ENCODE results near the gene KRT14.
"Not testable (repeated sequence)": the region's sequence is repeated elsewhere in the genome, so short reads cannot be mapped to it uniquely, and the experiment has no call there.

KRT14 gene

DNA sequence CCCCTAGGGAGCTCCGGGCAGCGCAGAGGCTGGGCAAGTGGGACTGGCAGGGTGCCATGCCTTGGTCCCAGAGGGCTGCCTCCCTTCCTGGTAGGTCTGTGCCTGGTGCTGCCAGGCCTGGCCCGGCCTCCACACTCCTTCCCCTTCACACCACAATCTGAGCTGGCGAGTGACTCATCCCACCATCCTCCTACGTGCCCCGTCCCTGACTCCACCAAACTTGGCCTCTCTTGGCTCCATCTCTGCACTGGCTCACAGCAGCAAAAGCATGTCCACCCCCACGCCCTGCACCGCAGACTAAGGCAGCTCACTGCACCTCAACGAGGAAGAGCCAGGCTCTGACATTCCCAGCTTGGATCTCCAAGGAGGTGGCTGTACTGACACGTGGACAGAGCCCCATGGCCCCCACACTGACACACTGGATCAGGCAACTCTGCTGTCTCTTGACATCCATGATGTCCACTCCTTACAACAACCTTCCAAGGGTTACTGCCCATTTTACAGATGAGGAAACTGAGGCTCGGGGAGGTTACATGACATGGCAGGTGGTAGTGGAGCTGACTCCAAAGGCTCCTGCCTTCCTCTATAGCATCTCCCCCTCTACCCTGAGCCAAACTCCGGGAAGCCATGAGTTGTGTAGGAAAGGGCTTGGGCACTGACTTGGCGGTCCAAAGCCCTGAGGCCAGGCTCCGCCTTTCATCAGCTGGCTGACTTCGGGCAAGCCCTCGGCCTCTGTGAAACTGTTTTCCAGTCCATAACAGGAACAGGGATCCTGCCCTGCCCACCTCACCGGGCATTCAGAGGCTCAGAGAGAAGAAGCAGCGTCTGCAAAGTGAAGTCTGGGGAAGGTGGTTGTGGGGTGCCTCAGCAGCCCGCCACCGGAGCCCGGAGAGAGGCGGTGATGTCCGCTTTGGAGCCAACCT, 38.5 kb downstream of the KRT14 start:
- DNase-seq (ENCODE audit: low read depth in 2 of 2) = no peak

DNA sequence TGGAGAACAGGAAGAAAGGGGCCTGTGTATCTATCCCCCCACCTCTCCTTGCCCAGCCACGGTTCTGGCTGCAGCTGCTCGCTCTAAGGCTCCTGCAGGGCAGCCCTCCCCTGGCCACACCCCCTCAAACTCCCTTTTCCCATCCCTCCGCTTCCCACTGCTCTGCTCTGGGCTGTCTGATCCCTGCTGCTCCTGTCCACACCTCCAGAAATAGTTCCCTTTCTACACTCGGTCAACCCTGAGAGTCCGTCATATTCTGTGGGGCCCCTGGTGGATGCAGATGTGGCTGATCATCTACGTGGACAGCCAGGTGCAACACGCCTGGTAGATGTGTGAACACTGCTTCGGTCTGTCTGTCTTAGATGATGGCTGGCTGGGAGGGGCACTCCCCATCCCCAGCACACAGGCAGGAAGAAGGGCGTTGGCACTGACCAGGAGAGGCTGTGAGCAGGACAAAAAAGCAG, 39.3 kb downstream of the KRT14 start:
- DNase-seq (ENCODE audit: low read depth in 2 of 2) = no peak

DNA sequence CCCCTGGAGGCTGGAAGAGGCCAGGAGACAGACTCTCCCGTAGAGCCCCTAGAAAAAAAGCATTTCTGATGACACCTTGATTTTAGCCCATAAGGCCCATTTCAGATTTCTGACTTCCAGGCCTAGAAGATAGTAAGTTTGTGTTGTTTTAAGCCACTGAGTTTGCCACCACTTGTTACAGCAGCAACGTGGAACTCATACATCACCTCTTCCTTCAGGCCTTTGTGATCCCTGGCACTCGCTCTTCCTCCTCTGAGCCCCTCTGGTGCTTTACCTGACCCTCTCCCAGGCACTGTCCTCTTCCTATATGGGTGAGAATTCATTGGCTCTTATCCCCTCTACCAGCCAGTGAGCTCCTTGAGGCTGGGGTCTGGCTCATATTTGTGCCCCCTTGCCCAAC, 39.9 kb downstream of the KRT14 start:
- DNase-seq (ENCODE audit: low read depth in 2 of 2) = no peak

DNA sequence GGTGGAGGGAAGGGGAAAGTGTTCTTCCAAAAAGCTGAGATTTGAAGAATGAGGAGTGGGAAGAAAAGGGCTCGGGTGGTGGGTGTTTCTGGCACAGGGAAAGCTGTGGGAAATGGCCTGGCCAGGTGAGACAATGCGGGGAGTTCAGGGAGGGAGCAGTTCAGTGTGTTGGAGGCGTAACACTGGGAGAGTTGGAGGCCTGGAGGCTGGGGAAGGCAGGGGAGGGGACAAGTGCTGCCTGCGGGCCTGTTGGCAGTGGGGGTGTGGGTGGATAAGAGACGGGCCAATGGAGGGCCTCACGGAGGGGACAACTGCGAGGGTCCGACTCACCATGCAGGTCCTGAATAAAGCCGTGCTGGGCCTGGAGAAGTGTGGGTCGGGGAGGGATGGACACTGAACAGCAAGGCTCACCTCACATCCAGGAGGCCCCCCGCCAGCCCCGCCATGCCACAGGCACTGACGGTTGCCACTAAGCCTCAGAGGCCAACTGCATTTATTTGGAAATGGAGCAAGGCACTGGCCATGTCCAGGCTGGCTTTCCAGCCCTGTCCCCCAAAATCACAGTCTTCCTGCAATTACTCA, 40.8 kb downstream of the KRT14 start:
- no peak for DNase-seq (ENCODE audit: low read depth in 2 of 2)

DNA sequence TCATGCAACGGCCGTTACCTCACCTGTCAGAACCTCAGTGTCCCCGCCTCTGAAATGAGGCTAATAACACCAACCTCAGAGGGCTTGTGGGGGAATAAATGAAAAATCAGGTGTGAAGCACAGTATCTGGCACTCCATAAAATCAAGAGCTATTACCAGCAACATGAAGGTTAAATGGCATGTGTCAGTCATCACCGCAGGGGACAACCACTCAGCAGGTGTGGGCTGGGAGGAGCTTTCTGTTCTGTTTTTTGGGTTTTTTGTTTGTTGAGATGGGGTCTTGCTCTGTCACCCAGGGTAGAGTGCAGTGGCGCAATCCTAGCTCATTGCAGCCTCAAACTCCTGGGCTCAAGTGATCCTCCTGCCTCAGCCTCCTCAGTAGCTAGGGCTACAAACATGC, 41.8 kb downstream of the KRT14 start:
- no peak for DNase-seq (ENCODE audit: low read depth in 2 of 2)

DNA sequence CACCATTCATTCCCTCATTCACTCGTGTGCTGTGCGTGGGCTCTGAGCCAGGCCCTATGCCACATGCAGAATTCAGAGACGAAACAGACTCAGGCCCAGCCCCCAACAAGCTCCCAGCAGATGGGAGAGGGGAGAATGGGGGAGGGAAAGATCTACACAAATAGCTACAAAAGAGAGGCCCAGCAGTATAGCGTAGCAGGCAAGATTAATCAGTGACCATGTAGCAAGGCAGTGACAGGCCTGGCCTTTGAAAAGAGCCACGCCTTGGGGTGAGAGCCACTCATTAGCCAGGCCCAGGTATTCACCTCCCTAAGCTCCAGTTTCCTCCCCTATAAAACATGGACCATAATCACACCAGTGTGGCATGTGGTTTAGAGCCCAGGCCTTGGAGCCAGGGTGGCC, 42.2 kb downstream of the KRT14 start:
- DNase-seq (ENCODE audit: low read depth in 2 of 2) = no peak

DNA sequence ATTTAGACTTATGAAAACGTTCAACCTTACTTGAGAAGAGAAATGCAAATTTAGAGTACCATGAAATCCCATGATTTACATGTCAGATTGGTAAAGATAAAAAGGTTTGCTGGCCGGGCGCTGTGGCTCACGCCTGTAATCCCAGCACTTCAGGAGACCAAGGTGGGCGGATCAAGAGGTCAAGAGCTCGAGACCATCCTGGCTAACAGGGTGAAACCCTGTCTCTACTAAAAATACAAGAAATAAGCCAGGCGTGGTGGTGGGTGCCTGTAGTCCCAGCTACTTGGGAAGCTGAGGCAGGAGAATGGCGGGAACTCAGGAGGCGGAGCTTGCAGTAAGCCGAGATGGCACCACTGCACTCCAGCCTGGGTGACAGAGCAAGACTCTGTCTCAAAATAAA, 43.9 kb downstream of the KRT14 start:
- DNase-seq (ENCODE audit: low read depth in 2 of 2) = not testable (repeated sequence)

DNA sequence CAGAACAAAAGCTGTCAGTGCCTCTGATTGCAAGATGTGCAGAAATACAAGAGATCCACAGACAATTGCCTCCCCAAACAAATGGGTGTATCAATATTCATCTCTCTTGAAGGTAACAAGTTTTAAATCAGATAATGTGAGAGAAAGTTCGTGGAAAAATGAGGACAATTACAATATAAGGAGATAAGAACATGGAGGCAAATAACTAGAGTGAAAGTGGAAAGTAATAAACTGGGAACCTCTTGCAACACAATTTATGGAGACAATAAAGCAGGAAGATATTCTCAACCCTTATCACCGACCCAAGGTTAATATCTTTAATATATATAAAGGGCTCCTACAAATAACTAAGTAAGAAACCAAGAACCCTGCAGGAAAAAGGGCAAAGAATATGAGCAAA, 44.3 kb downstream of the KRT14 start:
- DNase-seq (ENCODE audit: low read depth in 2 of 2) = no peak

DNA sequence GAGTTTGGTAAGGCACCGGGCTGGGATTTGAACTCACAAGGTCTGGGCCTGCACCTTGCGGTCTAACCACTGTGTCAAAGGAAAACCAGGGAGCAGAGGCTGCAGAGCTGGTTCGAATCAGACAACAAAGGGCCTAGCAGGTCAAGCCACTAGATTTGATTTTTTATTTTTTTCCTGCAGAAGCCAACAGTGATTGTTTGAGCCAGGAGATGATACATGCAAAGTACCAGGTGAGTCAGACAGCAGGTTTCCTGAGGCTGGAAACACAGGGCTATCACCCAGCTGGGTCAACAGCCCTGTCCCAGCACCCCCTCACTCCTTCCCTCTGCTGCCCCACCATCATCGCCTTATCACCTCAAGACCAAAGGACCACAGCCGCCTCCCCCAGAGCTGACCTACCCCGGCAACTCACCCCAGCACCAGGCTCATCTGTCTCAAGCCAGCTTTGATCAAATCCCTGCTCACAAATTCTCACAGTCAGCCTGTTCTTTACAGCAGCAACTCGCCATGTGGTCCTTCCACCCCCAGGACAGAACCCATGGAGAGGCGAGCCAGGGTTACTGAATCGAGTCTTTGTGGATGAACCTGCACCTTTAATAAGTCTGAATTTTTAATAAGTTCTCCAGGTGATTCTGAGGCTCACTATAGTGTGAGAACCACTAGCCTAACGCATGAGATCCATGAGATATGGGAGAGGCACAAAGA, 45.6 kb downstream of the KRT14 start:
- DNase-seq (ENCODE audit: low read depth in 2 of 2) = no peak

DNA sequence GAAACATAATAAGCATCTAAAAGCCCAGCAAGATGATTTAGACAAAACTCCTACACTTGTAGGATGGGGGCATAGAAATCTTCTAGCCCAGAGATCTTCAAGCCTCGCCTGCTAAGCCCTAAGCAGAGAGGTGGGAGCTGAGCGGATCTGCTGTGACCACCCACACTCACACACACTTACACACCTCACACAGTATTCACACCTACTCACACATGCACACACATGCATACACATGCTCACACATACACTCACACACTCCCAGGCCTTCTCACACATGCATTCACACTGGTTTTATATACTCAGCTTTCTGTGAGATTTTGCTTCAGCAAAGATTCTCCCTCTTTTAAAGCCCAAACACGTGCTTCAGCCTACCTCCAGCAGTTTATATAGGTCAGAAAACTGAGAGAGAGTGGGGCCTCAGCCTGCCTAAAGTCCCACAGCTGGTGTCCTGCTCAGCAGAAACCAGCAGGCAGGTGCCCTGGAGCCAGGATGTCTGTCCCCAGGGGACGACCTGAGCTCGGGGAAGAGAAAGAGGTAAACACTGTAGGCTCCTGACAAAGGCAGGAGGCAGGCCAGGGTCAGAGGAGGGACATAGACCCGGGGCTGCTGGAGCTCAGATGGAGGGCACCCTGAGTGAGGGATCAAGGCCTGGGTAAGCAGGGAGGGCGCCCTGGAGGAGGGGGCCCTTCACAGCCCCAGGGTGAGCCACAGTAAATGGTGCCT, 46.6 kb downstream of the KRT14 start:
- DNase-seq (ENCODE audit: low read depth in 2 of 2) = no peak

DNA sequence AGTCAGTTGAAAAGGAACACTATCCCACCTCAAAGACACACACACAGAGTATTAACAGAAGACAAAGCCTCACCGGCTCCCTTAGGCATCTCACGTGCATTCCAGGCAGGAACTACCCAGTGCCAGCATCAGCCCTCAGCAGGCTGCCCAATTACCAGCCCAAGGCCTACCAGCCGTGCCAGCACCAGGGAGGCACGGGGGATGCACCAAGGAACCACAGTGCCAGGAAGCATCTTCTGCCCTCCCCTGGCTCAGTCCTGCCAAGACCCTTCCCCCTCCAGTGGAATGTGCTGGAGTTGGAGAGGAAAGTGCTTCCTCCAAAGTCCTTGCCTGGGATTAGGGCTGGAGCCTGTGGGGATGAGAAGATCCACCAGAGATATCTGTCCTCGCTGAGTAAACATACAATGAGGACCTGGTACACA, 47.6 kb downstream of the KRT14 start:
- no peak for DNase-seq (ENCODE audit: low read depth in 2 of 2)

DNA sequence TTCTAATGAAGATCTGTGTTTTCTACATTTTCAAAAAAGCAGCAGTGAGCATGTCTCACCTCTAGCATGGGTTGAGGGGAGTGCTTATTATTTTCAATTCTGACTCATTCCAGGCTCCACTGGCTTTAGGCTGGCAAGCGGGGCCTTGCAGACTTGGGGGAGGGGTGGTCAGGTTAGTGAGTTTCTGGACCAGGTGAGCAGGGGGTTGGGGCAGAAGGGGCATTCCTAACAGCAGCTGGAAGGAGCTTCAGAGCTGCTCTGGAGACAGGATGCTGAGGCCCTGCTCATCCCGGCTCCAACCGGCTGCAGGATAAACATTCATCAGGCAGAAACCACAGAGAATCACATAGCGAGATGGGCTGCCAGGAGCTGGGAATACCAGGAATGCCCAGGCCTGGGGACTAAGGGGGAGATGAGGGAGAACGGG, 48.1 kb downstream of the KRT14 start:
- DNase-seq (ENCODE audit: low read depth in 2 of 2) = no peak

DNA sequence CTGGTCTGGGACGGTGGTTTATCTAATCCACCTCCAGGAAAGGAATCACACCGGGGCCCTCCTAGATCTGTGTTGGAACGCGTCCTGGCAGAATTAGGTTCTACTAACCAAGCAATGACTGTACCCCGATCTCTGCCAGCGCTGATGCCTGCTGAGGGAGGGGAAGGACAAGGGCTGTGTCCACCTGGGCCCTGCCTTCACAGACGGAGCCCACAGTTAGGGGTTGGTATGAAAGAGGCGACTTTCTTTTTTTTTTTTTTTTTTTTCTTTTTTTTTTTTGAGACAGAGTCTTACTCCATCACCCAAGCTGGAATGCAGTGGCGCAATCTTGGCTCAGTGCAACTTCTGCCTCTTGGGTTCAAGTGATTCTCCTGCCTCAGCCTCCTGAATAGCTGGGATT, 48.7 kb downstream of the KRT14 start:
- no peak for DNase-seq (ENCODE audit: low read depth in 2 of 2)

DNA sequence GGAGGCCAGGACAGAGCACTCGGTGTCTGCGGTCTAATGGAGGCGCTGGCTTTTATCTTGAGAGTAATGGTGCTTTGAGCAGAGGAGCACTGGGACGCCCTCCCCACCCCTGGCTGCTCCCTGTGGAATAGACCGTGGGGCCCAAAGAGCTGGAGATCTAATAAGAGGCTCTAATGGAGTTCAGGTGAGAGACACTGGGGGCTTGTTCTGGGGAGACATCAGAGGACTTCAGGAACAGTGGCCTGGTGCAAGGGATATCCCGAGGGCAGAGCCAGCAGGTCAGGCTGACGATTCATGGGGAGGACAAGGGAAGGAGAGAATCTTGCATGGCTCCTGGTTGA, 49.1 kb downstream of the KRT14 start:
- DNase-seq (ENCODE audit: low read depth in 2 of 2) = no peak

DNA sequence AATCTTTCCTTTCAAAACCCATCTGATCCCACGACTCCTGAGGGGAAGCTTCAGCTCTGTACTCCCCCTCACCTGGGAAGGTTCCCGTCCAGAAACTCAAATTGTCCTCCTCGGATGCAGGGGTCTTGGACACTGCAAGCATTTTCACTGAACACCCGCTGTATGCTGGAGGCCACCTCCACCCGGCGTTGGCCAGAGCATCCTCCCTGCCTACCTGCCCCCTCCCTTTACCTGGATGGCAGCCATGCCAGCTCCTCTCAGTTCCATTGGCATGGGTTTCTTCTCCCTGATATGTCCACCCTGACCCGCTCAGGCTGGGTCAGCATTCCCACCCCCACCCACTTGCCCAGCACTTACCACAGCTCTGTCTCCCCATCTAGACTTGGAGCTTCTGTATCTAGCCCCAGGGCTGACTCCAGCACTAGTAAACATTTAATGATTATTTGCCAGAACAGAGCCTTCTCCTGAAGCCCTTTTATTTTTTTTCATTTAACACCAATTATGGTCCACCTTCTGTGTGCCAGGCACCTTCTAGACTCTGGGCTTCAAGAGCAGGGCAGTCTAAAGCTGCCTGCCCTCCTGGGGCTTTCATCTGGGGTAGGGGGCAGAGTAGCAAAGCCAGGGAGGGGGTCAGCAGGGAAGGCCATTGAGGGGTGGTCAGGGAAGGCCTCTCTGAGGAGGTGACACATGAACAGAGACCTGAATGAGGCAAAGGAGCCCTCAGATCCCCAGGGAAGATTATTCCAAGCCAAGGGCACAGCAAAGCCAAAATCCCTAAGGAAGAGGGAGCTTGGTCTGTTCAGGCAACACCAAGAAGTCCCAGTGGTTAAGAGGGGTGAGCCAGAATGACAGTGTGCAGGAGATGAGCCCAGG, 49.7 kb downstream of the KRT14 start:
- DNase-seq (ENCODE audit: low read depth in 2 of 2) = no peak

DNA sequence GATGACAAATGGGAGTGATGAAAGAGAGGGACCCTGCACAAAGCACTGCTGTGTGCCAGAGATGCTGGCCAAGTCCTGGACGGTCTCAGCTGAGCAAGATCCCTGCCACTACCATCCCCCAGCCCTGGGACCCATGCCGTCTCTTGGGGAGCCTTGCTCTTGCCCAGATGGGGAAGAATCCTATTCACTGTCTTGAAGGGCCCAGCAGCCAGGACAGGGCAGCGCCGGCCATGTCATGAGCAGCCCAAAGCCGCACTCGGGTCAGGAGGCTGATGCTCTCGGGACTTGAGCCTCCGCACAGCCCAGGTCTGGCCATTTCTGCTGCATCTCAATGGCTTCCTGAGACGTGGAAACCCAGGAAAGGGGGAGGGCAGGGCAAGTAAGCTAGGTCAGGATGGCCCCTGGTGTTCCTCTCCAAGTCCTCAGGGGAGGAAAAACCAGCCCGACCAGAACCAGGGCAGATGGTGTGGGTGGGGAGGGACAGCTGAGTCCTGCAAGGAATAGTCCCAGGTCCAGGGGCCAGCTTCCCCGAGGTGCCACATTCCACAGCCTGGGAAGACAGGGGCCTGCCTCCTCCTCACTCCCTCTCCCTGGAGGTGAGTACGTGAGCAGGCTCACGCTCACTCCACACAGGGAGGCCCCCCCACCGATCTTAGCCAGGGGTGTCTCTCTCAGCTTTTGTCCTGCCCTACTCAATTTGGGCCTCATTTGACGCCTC, 50.8 kb downstream of the KRT14 start:
- DNase-seq (ENCODE audit: low read depth in 2 of 2) = no peak

DNA sequence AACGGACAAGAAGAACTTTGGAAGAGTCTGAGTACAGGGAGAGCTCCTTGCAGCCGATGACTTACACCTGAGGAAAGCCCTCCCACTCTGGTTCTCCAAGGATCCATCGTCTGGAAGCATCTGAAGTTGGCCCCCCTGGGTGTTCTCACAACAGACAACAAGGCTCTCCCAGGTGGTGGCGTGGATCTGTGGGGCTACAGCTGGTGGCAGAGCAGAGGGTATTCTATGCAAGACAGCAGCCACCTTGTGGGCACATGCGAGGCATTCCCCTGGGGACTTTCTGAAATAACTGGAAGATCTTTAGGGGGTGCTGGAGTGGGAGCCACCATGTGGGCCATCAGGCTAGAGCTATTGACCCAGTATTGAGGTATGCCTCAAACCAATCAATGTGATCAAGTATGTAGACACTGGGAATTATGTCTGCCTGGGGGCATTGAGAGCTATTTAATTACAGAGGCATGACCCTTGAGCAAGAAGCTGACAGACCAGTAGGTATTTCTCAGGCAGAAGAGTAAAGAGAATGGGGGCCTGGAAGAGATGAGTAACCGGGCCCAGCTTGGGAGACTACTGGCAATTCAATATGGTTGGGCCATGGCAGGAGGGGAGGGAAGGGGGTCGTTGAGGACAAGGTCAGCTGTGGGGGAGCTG, 51.7 kb downstream of the KRT14 start:
- DNase-seq (ENCODE audit: low read depth in 2 of 2) = no peak

DNA sequence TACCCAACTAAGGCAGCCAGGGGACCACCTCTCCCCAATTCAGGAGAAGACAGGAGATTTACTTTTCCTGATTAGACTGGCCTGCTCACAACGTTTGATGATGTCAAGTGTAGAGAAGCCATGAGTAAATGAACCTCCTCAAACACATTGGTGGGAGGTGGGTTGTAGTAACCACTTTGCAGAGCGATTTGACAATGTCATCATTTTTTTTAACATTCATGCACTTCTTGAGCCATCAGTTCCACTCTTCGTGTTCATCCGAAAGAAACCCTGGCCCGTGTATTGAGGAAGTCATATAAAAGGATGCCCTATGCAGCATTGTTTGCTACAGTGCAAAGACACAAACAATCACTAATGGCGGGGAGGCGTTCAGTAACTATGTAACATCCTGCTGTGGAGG, 53.1 kb downstream of the KRT14 start:
- DNase-seq (ENCODE audit: low read depth in 2 of 2) = no peak

DNA sequence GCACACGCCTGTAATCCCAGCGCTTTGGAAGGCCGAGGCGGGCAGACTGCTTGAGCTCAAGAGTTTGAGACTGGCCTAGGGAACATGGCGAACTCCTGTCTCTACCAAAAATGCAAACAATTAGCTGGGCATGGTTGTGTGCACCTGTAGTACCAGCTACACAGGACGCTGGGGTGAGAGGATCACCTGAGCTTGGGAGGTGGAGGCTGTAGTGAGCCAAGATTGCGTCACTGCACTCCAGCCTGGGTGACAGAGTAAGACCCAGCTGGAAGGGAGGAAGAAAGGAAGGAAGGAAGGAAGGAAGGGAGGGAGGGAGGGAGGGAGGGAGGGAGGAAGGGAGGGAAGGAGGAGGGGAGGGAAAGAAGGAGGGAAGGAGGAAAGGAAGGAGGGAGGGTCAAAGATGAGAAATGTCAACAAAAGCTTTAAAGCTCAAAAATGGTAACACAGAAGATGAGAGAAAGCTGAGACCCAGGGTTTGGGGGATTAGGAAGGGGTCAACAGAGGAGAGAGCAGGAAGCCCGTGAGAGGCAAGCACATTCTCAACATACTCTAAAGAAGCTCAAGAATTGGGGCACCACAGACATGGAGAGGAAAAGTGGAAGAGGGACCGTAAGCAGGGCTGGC, 53.6 kb downstream of the KRT14 start:
- DNase-seq (ENCODE audit: low read depth in 2 of 2) = no peak
